ENCODE measurements around the gene SLC7A1. TPM values are rescaled to one million over a fixed set of nuclear protein-coding genes. Genes with fewer than 3 reads are reported as not detected.

SLC7A1 gene
- total and polyA plus RNA-seq, 2 of the 8 experiments (the other 6 are each of a cell fraction or from before 2014, with no cell fraction given): 26.8 to 114 TPM

DNA sequence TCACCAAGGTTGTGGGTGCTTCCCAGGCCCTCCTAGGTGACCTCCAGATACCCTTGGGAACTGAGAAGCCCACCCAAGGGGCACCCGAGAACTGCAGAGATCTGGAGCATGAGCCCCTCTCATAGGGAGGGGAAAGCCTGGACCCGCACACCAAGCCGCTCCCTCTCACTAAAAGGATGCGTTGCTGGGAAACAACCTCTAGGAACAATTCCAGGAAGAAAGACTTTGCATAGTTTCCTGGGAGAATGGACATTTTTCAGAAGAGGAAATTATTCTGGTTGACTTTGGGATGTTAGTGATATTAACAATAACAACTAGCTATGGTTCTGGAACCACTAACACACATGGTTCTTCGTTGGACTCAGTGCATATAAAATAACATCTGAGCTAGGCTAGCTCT is 64.6 kb downstream of the SLC7A1 start:
- Histone ChIP-seq H3K36me3 (ENCODE audit: control insufficient read depth in 2 of 4, insufficient read depth in 4 of 4, low read length in 3 of 4) (peaks cover 17 to 87% (median 48%) of the 10 kb centered on the region in 4 experiments), H3K79me1 (ENCODE audit: low read depth, low read length) (0 out of 2 replicates have a peak, but pooled peaks cover 3% of the 10 kb centered on the region), H3K56ac (replicated peaks; ENCODE audit: insufficient read length, low read depth, low read length) (no peak overlapping the region), H2BK120ac (replicated peaks; ENCODE audit: low read depth, low read length) (no peak overlapping the region), H3K18ac (ENCODE audit: extremely low read depth, low read length) (no peak overlapping the region), H3K9me3 (ENCODE audit: insufficient read depth in 2 of 2, low read depth in 1 of 2, low read length in 1 of 2) (no peaks in the 10 kb centered on the region), H2AK5ac (ENCODE audit: low read depth, low read length) (no peak overlapping the region), H3K79me2 (ENCODE audit: control insufficient read depth in 1 of 2, insufficient read depth in 2 of 2, low read length in 2 of 2) (peaks cover 0 to 10% of the 10 kb centered on the region in 2 experiments; a peak in 1 of 4 replicates), H3K27me3 (replicated peaks in 1 of 4; ENCODE audit: control insufficient read depth in 3 of 4, extremely low read depth in 1 of 4, insufficient read depth in 3 of 4, low read length in 3 of 4) (no peaks in the 10 kb centered on the region), H2BK20ac (ENCODE audit: low read length) (no peak overlapping the region), H3K27ac (ENCODE audit: low read depth, low read length) (no peak overlapping the region), H3K4me1 (replicated peaks in 1 of 4; ENCODE audit: control insufficient read depth in 3 of 4, insufficient read depth in 4 of 4, low read length in 3 of 4) (no peaks in the 10 kb centered on the region), H3K23me2 (ENCODE audit: low read depth, low read length) (no peaks in the 10 kb centered on the region), H2AFZ (ENCODE audit: low read length) (no peak overlapping the region), H4K5ac (ENCODE audit: insufficient read length, low read depth, low read length) (no peak overlapping the region), H4K8ac (ENCODE audit: extremely low read depth, insufficient read depth, low read length) (no peak overlapping the region), H2BK12ac (ENCODE audit: low read depth, low read length) (no peak overlapping the region), H3K9ac (replicated peaks in 1 of 4; ENCODE audit: extremely low read depth in 1 of 4, low read depth in 3 of 4, low read length in 3 of 4) (no peak overlapping the region), H2BK5ac (ENCODE audit: low read depth, low read length) (no peak overlapping the region), H3K23ac (ENCODE audit: insufficient read length) (no peak overlapping the region), H4K91ac (replicated peaks; ENCODE audit: insufficient read length, low read length) (no peak overlapping the region), H3K4ac (replicated peaks; ENCODE audit: insufficient read length, low read depth, low read length) (no peak overlapping the region), H4K20me1 (replicated peaks in 1 of 2; ENCODE audit: control insufficient read depth in 1 of 2, insufficient read depth in 2 of 2, low read length in 2 of 2) (peaks cover 10 to 12% of the 10 kb centered on the region in 2 experiments), H3K14ac (ENCODE audit: insufficient read length) (no peak overlapping the region), H3K4me2 (ENCODE audit: insufficient read depth in 1 of 2, low read depth in 2 of 2, low read length in 2 of 2) (no peak overlapping the region), H3K4me3 (ENCODE audit: extremely low read depth in 1 of 4, insufficient read depth in 2 of 4, low read depth in 3 of 4, low read length in 4 of 4) (no peak overlapping the region), H2BK15ac (ENCODE audit: low read length) (no peak overlapping the region)
- TF ChIP-seq EZH2 (IDR thresholded peaks at IDR 0.05; ENCODE audit: low read depth, low read length, severe bottlenecking) (no peak), RFX5 (IDR thresholded peaks at IDR 0.05; ENCODE audit: borderline replicate concordance, low read depth, low read length) (no peak), HDAC6 (IDR thresholded peaks at IDR 0.05; ENCODE audit: low read depth, low read length) (no peak), TAF7 (optimal IDR thresholded peaks at IDR 0.05; ENCODE audit: borderline replicate concordance, low read depth, low read length) (no peak), CBX8 (IDR thresholded peaks at IDR 0.05; ENCODE audit: borderline replicate concordance, low read depth, low read length) (no peak), CTBP2 (IDR thresholded peaks at IDR 0.05; ENCODE audit: borderline replicate concordance, insufficient read depth, insufficient read length, low read length) (no peak), NRF1 (IDR thresholded peaks at IDR 0.05; ENCODE audit: low read depth, low read length) (no peak)
- FAIRE-seq: no peak
- DNase-seq (ENCODE audit: low read depth in 1 of 2, low spot score in 2 of 2): no peak
- 88% methylated on average over 5 of the region's 5 CpGs; no CpG with 5 or more reads in 1 of the 2 experiments for WGBS, 2 experiments (ENCODE audit: extremely low coverage in 1 of 2, insufficient coverage in 1 of 2, insufficient read length in 1 of 2, insufficient replicate concordance in 2 of 2, low coverage in 1 of 2, low lambda C conversion rate in 2 of 2, missing lambda C conversion rate in 1 of 2)
- POLR2A ChIA-PET (ENCODE audit: partially characterized antibody): interaction anchor here (0.8 to 1.5 kb wide), 2 partner anchors 8 to 24 kb away, joined by 3 to 5 read pairs; no protein-coding TSS in a partner anchor
- CTCF ChIA-PET (ENCODE audit: partially characterized antibody): interaction anchor here (0.6 to 1.4 kb wide), 3 partner anchors 22 to 888 kb away, joined by 4 to 5 read pairs (median 5); no protein-coding TSS in a partner anchor

All from H1 (cell line).